DND-41 (cell line): ENCODE measurements around the gene SMCO4.

Experiments used
- EZH2 ChIP-seq: IDR thresholded peaks from 3 replicates; pipeline ENCODE4 v1.6.1; 2012; ENCODE audit warnings: borderline replicate concordance, low read depth, mild to moderate bottlenecking, moderate library complexity, low read length, inconsistent platforms; ENCODE audit not compliant: severe bottlenecking
- TF ChIP-seq, protein P1 (sequence below): IDR thresholded peaks from 2 replicates; pipeline ENCODE4 v1.5.1; 2012; ENCODE audit warnings: borderline replicate concordance, low read length, moderate library complexity, mild to moderate bottlenecking; ENCODE audit not compliant: poor library complexity, severe bottlenecking; ENCODE audit errors: extremely low read depth

DNA sequence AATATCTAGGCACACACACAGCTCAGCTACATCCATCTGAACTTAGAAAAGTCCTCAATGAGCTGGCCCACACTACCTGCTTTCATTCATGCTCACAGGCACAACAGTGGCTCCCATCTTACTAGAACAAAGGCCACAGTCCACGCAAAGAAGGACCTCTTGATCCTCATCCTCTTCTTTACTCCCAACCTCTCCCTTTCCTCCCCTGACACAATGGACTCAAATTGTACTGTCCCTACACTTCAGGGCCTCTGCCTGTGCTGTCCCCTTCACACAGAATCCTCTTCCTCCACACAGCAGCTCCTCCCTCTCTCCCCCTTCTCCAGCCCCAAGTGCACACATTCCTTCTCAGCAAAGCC is 12.7 kb downstream of the SMCO4 start:
- TF ChIP-seq, protein P1, sequence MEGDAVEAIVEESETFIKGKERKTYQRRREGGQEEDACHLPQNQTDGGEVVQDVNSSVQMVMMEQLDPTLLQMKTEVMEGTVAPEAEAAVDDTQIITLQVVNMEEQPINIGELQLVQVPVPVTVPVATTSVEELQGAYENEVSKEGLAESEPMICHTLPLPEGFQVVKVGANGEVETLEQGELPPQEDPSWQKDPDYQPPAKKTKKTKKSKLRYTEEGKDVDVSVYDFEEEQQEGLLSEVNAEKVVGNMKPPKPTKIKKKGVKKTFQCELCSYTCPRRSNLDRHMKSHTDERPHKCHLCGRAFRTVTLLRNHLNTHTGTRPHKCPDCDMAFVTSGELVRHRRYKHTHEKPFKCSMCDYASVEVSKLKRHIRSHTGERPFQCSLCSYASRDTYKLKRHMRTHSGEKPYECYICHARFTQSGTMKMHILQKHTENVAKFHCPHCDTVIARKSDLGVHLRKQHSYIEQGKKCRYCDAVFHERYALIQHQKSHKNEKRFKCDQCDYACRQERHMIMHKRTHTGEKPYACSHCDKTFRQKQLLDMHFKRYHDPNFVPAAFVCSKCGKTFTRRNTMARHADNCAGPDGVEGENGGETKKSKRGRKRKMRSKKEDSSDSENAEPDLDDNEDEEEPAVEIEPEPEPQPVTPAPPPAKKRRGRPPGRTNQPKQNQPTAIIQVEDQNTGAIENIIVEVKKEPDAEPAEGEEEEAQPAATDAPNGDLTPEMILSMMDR = no peak
- TF ChIP-seq EZH2 = no peak
